ENCODE measurements around the gene SPATS2.

DNA sequence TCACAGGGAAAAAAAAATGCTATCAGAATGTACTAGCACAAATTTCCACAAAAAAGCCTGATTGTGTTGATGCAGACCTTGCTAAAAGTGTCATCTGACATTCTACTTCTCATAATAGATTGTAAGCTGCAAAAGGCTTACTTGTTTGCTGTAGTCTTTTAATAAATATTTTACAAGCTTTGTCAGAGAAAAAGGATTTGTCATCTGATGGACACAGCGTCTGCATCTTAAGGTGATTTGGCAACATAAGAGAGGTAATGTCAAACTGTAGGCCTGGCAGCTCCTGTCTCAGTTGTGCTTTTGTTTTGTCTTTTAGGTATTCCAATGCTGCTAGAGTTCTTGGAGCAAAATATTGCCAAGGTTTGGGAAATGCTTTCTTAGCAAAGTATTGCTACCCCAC is 145.3 kb downstream of the SPATS2 start:
- TF ChIP-seq, protein P1, sequence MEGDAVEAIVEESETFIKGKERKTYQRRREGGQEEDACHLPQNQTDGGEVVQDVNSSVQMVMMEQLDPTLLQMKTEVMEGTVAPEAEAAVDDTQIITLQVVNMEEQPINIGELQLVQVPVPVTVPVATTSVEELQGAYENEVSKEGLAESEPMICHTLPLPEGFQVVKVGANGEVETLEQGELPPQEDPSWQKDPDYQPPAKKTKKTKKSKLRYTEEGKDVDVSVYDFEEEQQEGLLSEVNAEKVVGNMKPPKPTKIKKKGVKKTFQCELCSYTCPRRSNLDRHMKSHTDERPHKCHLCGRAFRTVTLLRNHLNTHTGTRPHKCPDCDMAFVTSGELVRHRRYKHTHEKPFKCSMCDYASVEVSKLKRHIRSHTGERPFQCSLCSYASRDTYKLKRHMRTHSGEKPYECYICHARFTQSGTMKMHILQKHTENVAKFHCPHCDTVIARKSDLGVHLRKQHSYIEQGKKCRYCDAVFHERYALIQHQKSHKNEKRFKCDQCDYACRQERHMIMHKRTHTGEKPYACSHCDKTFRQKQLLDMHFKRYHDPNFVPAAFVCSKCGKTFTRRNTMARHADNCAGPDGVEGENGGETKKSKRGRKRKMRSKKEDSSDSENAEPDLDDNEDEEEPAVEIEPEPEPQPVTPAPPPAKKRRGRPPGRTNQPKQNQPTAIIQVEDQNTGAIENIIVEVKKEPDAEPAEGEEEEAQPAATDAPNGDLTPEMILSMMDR (conservative IDR thresholded peaks at IDR 0.05), result no peak
- no peak for TF ChIP-seq ZFX (IDR thresholded peaks at IDR 0.05)

Measured in C4-2B (cell line).